Cardiac septum (tissue), 1 donor: ENCODE measurements around the gene HMGCL. TPM values are rescaled to one million over a fixed set of nuclear protein-coding genes. Genes with fewer than 3 reads are reported as not detected.
"Not testable (repeated sequence)": the region's sequence is repeated elsewhere in the genome, so short reads cannot be mapped to it uniquely, and the experiment has no call there.

ENCODE experiments used
- DNase-seq: peaks from one replicate; pipeline ENCODE4 v3.0.0-alpha.2; 2020; ENCODE audit warnings: low spot score
- intact Hi-C: fragments of 100-400 bp; cut with DNase I; formaldehyde crosslinking; loops from one replicate; pipeline ENCODE4 v1.14.0; 2022
- long read RNA-seq: library from polyadenylated mRNA; unstranded; transcript quantifications from one replicate; pipeline ENCODE4 v2.0.0, GENCODE V29; 2021
- total RNA-seq: library from RNA; stranded (reverse); fragmentation: NEBNext Ultra II Directional; extraction: Animal tissue kit (Norgen Biotek cat#: 25700); gene quantifications from one replicate; pipeline ENCODE4 v1.2.1, GENCODE V29; 2021
- donor health status: DM: no; HTN: no; CAD: no.

HMGCL gene
- 27.9 TPM for total RNA-seq
- long read RNA-seq, transcript HMGCL-204 (7 exons, 1,354 nt) = minor isoform, 13 of 79 reads
- long read RNA-seq, transcript HMGCL-203 (9 exons, 1,600 nt) = major isoform, 55 of 79 reads
- long read RNA-seq, partial matches to known transcripts = 4 of 79 reads
- long read RNA-seq, other reads (novel, unspliced or antisense) = 7 of 79 reads

DNA sequence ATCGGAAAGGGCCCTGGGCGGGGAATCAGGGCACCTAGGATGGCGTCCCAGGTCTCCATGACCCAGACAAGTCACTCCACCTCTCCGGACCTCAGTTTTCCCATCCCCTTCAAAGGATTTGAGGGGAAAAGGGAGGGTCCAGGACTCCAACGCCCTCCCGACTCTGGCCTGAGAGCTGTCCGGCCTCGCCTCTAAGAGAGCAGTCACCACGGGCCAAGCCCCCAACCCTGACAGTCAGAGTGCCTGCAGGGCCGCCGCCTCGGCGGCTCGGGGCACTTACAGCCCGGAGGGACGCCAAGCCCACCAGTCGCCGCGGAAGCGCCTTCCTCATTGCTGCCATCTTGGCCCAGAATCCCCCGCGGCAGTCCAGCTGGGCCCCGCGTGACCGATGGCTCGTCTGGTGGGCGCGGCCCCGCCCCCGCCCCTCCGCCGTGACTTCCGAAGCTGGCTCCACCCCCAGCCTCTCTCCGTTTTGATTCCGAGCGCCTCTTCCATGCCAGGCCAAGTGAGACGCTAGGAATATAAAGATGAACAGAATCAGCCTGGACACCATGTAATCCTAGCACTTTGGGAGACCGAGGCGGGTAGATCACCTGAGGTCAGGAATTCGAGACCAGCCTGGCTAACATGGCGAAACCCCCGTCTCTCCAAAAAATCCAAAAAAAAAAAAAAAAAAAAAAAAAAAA, at the start of gene HMGCL:
HMGCL (minus strand) TSS at position 354 of the 686 bp plus-strand sequence; CDS start at position 340, 14 bp downstream.
- intact Hi-C loops = loop anchor here (2.0 to 5.0 kb wide), 2 partner anchors 33 to 42 kb away; partner anchors contain the start of gene LYPLA2
- DNase-seq = peak; percentile 96

DNA sequence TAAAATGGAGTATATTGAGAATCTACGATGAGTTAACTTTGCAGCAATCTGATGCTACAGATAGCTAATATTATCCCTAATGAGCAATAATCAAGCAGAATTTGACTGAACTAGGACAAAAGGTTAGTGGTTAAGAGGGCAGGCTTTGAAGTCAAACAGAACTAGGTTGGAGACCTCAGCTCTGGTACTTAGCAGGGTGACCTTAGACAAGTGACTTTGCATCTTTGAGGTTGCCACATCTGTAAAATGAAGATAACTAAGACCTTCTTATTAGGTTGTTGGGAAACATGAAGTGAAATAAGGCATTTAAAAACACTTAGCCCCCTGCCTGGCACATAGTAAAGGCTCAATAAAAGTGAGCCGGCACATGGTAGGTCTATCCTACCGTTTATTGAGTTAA, 47.2 kb upstream of the HMGCL start:
- intact Hi-C loops = no loop called here
- no peak for DNase-seq

DNA sequence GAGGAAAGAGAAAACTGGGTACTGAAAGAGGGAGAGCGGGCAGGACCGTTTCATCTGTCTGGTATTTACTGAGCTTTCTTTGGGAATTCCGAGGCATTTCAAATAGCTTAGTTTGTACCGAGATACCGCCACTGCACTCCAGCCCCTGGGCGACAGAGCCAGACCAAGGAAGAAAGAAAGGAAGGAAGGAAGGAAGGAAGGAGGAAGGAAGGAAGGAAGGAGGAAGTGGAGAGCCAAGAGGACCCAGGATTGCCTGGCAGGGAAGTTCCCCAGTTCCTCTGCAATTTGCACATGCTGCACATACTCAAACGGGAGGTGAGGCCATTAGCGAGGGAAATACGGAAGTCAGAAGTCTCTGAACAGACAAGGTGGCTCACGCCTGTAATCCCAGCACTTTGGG, 43.8 kb upstream of the HMGCL start:
- no peak for DNase-seq
- intact Hi-C loops = loop anchor here (5.0 kb wide), 2 partner anchors 97 to 158 kb away; no protein-coding TSS in a partner anchor

DNA sequence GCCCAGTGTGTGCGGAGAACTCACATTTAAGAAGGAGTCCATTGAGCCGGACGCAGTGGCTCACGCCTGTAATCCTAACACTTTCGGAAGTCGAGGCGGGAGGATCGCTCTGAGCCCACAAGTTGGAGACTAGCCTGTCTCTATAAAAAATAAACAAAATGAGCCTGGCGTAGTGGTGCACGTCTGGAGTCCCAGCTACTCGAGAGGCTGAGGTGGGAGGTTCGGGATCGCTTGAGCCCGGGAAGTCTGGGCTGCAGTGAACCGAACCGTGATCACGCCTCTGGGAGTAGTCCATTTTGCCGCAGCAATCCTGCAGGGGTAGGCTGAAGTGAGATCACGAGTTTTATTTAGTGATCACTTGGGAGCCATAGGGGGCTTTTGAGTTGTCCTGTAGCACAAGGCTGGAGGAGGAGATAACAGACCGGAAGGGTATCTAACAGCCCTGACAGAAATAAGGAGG, 43.4 kb upstream of the HMGCL start:
- DNase-seq = no peak
- intact Hi-C loops = loop anchor here (5.0 kb wide), 2 partner anchors 96 to 159 kb away; no protein-coding TSS in a partner anchor

DNA sequence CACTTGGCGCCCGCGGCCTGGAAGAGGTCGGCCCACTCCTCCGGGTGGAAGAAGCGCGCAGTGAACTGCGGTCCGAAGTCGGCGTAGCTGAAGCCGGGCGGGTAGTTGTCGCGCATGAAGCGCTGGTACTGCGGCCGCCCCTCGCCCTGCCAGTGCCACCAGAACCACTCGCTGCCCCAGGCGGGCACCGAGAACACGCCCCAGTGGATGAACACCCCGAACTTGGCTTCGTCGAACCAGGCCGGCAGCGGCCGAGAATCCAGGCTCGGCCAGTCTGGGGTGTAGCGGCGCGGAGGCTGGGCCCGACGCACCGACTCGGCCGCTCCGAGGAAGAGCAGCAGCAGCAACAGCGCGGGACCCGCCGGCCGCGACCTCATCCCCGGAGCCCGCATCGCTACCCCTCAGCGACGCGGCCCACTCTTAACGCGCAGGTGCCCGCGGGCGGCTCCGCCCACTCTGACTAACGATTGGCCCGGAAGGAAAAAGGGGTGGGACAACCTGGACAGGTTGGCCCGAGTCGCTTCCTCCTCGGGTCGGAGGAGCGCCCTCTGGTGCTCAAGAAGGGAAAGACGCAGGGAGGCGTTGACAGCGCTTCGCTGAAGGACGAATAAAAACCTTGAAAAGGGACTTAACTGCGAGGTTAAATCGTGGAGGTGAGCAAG, 42.8 kb upstream of the HMGCL start, which contains the start of gene FUCA1:
FUCA1 (minus strand) TSS at position 396 of the 662 bp plus-strand sequence; CDS start at position 392, 4 bp downstream.
- intact Hi-C loops = loop anchor here (2.0 to 5.0 kb wide), 3 partner anchors 43 to 159 kb away; partner anchors contain the start of gene HMGCL

DNA sequence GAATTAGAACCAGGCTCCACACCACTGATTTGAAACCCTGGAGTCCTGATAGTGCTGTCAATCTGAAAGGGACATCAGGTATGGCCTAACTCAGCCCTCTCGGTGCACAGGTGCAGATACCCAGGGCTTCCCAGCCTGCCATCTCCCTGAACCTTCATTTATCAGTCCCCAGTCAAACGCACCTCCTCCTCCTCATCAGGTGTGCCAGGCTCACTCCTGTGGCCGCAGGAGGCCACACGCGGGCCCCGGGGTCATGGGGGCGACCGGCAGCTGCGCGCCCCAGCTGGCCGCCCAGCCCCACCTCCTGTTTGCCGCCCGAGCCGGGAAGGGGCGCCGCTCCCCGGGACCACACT, 42.3 kb upstream of the HMGCL start:
- intact Hi-C loops = loop anchor here (2.0 to 5.0 kb wide), 3 partner anchors 43 to 160 kb away; partner anchors contain the start of gene HMGCL
- no peak for DNase-seq

More for the DNA sequence above, 42.8 kb upstream of the HMGCL start, which contains the start of gene FUCA1:
- DNase-seq = peak; percentile 96

DNA sequence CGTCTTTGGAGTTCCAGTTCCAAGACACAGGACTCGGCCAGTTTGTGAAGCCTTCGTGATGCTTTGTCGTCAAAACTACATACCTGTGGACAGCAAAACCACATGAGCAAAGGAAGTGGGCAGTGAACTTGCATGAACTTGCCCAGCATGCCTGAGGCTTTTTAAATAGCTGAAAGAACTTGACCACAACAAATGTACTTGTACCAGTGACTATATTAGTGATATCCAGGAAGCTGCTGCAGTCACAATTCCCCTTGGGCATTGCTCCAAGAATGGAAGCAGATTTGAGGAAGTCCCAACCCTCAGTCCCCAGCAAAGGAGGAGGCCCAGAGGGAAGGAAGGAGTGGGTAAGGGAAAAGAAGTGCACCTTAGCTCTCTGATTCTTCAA, 40.3 kb upstream of the HMGCL start:
- intact Hi-C loops = loop anchor here (5.0 kb wide), 2 partner anchors 93 to 162 kb away; no protein-coding TSS in a partner anchor
- no peak for DNase-seq

DNA sequence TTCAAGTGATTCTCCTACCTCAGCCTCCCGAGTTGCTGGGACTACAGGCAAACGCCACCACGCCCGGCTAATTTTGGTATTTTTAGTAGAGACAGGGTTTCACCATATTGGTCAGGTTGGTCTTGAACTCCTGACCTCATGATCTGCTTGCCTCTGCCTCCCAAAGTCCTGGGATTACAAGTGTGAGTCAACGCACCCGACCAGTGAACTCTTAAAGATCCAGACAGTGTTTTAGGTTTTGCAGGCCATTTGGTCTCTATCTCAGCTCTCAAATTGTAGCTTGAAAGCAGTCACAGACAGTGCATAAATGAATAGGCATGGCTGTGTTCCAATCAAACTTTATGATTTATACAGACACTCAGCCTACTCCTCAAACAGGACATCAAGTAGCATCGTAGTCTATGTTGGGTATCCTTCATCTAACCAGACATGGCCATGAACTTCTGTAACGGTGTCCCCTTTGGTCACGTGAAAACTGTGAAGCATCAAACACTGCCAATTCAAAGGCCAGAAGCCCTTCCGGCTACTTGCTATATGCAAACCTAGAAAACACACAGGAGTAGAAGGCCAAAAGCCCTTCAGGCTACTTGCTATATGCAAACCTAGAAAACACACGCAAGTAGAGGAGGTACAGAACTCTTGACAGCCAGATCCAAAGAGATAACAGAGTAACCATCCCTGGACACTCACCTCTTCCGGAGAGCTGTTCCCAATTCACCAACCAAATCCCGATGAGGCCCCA, 39.7 kb upstream of the HMGCL start:
- DNase-seq = no peak
- intact Hi-C loops = loop anchor here (5.0 kb wide), 2 partner anchors 93 to 162 kb away; no protein-coding TSS in a partner anchor

DNA sequence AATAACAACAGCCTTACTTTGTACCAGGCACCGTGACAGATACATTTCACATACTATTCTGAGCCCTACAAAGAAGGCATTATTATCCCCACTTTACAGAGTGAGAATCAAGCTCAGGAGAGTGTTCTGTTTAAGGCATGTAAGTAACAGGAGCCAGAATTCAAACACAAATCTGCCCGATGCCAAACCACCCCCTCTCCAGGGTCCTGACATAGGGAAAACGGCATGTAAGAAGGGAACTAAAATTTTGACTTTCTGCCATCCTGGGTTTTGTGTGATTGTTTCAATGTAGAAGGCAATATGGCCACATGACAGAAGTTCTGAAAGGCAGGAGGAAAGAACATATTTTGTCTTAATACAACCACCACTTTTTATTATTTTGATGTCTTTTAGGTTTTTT, 37.4 kb upstream of the HMGCL start:
- DNase-seq = no peak
- intact Hi-C loops = no loop called here

DNA sequence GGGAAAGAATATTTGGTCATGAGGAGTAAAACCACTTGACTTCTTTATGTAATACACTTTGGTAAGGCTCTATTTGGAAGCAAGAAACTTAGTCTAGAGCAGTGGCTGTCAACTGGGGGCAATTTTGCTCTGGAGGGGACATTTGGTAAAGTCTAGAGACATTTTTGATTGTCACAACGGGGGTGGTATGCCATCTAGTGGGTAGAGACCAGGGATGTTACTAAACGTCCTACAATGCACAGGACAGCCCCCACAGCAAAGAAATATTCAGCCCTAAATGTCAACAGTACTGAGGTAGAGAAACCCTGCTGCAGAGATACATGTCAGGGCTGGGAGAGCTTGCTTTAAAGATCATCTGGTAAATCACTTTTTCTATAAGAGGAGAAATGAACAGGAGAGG, 29.3 kb upstream of the HMGCL start:
- no peak for DNase-seq
- intact Hi-C loops = no loop called here

DNA sequence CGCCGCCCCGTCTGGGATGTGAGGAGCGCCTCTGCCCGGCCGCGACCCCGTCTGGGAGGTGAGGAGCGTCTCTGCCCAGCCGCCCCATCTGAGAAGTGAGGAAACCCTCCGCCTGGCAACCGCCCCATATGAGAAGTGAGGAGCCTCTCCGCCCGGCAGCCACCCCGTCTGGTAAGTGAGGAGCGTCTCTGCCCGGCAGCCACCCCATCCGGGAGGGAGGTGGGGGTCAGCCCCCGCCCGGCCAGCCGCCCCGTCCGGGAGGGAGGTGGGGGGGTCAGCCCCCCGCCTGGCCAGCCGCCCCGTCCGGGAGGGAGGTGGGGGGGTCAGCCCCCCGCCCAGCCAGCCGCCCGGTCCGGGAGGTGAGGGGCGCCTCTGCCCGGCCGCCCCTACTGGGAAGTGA, 27.9 kb upstream of the HMGCL start:
- DNase-seq, intact Hi-C loops: not testable (repeated sequence)

DNA sequence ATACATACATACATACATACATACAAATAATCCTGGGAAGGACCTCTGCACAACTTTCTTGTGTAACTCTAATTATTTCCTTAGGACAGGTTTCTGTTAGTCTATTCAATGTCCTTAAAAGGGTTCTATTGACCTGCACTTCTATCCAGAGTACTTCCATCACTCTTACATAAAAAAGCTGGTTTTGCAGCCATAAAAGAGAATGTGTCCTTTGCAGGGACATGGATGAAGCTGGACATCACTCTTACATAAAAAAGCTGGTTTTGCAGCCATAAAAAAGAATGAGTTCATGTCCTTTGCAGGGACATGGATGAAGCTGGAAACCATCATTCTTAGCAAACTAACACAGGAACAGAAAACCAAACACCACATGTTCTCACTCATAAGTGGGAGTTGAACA, 26.2 kb upstream of the HMGCL start:
- DNase-seq, intact Hi-C loops: not testable (repeated sequence)

DNA sequence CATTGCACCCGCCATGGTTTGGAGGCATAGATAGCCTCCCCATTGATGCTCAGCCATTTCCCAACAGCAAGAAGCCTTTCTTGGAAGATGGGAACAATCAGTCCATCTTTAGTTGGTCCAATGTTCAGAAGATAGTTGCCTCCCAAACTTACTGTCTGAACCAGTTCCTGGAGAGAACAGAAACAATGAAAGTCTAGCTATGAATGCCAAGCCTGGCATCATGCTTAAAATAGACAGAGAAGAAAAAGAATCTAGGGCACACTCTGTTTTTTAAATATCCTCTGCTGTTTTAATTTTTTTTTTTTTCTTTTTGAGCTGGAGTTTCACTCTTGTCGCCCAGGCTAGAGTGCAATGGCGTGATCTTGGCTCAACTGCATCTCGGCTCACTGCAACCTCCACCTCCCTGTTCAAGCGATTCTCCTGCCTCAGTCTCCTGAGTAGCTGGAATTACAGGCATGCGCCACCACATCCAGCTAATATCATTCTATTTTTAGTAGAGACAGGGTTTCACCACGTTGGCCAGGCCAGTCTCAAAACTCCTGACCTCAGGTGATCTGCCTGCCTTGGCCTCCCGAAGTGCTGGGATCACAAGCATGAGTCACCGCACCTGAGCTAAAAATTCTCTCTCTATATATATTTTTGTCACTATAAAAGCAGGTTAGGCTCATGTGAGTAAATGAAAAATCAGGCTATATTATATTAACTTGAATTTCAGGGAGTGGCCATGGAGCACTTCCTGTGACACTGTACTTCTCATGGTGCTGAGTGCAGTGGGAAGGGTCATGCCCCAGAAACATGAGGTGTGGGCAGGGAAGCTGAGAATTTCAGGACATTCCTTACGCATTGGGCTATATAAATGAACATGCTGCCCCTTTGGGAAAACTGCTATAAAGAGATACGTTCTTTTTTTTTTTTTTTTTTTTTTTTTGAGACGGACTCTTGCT, 23.7 kb upstream of the HMGCL start:
- DNase-seq = no peak
- intact Hi-C loops = no loop called here

DNA sequence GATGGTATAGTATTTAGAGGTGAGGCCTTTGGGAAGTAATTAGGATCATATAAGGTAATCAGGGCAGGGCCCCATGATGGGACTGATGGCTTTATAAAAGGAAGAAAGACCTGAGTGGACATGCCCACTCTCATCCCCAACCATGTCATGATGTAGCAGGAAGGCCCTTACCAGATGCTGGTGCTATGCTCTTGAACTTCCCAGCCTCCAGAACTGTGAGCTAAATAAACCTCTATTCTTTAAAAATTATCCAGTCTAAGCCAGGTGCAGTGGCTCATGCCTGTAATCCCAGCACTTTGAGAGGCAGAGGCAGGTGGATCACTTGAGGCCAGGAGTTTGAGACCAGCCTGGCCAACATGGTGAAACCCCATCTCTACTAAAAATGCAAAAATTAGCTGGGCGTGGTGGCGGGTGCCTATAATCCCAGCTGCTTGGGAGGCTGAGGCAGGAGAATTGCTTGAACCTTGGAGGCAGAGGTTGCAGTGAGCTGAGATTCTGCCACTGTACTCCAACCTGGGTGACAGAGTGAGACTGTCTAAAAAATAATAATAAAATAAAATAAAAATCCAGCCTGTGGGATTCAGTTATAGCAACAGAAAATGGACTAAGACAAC, 22.4 kb upstream of the HMGCL start:
- DNase-seq, intact Hi-C loops: not testable (repeated sequence)

DNA sequence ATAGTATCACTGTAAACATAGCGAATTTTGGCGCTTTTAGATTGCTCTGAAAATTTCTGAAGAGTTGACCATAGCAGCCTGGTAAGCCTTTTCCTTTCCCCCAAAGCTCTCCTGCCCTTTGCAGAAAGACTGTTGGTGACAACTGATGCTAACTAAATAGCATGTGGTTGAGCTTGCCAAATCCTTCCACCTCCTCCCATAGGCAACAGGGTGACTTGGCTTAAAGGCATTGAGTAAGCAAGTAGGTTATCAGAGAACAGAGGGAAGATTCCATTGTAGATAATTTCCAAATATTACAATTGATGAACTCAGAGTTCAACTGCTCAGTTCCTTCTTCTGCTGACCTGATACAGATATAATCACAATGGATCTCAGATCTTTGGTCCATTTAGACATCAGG, 19.9 kb upstream of the HMGCL start:
- intact Hi-C loops = no loop called here
- no peak for DNase-seq

DNA sequence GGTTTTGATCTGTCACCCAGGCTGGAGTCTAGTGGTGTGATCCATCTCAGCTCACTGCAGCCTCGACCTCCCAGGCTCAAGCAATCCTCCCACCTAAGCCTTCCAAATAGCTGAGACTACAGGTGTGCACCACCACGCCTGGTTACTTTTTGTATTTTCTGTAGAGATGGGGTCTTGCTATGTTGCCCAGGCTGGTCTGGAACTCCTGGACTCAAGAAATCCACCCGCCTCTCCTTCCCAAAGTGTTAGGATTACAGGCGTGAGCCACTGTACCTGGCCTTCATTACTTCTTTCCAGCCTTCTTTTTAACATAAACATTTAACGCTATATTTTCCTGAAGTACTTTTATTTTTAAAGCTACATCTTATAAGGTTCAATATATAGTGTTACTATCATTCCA, 18.4 kb upstream of the HMGCL start:
- no peak for DNase-seq
- intact Hi-C loops = no loop called here

DNA sequence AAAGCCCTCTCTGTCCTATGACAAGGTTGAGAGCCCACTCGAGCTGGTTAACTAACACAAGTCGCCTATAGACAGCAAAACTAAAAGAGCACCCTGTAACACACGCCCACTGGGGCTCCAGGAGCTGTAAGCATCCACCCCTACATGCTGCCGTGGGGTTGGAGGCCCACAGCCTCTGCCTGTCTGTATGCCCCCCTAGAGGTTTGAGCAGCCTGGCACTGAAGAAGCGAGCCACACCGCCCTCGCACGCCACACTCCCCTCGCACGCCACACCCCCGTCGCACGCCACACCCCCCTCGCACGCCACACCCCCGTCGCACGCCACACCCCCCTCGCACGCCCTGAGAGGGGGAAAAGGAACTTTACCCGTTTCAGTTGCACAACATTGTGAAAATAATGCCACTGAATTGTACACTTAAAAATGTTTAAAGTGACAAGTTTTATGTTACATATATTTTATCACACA, 13.2 kb upstream of the HMGCL start:
- DNase-seq = peak; percentile 87
- intact Hi-C loops = no loop called here

DNA sequence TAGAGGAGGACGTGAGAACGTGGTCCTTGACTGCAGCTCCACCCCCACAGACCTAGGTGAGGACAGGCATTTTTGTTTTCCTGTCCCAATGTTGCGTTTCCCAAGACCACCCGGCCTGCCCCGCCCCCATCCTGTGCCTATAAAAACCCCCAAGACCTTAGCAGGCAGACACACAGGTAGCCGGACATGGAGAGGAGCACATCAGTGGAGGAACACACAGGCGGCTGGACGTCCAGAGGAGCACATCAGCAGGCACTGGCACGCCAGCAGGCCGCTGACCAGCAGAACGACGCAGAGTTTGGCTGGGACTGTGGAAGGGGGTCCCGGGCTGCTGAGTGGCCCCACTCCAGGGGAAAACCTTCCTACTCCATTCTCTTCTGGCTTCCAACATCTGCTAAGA, 12.7 kb upstream of the HMGCL start:
- intact Hi-C loops = no loop called here
- DNase-seq = no peak
